ENCODE data around the gene TMEM170A. TPM values are rescaled to one million over a fixed set of nuclear protein-coding genes. Genes with fewer than 3 reads are reported as not detected.

Gene TMEM170A
- total and polyA plus RNA-seq, 2 of the 13 experiments (the other 11 are each of a cell fraction or from before 2014, with no cell fraction given): 35.7 to 39.7 TPM

DNA sequence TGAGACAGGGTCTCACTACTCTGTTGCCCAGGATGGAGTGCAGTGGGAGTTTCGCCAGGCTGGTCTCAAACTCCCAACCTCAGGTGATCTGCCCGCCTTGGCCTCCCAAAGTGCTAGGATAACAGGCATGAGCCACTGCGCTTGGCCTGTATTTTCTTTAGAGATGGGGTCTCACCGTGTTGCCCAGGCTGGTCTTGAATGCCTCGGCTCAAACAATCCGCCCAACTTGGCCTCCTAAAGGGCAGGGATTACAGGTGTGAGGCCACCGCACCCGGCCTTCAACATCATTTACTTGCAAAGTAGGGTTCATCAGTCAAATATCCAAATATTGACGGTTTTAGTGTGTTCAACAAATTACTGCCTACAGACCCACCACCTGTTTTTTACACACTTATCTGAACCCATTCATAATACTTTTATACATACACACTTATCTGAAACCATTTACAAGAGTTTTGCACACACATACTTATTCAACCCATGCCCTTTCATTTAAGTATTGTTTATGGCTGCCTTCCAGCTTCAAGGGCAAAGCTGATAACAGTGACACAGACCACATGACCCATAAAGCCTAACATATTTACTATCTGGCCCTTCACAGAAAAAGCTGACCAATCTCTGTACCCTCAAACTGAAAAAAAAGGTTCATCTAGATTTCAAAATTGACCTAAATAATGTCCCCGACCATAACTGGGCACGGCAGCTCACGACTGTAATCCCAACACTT, 11.9 kb downstream of the TMEM170A start (continued):
- TF ChIP-seq, protein P1, sequence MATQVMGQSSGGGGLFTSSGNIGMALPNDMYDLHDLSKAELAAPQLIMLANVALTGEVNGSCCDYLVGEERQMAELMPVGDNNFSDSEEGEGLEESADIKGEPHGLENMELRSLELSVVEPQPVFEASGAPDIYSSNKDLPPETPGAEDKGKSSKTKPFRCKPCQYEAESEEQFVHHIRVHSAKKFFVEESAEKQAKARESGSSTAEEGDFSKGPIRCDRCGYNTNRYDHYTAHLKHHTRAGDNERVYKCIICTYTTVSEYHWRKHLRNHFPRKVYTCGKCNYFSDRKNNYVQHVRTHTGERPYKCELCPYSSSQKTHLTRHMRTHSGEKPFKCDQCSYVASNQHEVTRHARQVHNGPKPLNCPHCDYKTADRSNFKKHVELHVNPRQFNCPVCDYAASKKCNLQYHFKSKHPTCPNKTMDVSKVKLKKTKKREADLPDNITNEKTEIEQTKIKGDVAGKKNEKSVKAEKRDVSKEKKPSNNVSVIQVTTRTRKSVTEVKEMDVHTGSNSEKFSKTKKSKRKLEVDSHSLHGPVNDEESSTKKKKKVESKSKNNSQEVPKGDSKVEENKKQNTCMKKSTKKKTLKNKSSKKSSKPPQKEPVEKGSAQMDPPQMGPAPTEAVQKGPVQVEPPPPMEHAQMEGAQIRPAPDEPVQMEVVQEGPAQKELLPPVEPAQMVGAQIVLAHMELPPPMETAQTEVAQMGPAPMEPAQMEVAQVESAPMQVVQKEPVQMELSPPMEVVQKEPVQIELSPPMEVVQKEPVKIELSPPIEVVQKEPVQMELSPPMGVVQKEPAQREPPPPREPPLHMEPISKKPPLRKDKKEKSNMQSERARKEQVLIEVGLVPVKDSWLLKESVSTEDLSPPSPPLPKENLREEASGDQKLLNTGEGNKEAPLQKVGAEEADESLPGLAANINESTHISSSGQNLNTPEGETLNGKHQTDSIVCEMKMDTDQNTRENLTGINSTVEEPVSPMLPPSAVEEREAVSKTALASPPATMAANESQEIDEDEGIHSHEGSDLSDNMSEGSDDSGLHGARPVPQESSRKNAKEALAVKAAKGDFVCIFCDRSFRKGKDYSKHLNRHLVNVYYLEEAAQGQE (IDR thresholded peaks at IDR 0.05; ENCODE audit: borderline replicate concordance in 1 of 2, low read depth in 1 of 2, low read length in 2 of 2): no peak
- TF ChIP-seq KDM5B (CRISPR knock-in tag; IDR thresholded peaks at IDR 0.05; ENCODE audit: borderline replicate concordance) (no peak), POLR2G (IDR thresholded peaks at IDR 0.05; ENCODE audit: low read depth, low read length) (no peak), BHLHE40 (IDR thresholded peaks at IDR 0.05; ENCODE audit: low read length) (no peak), NFATC3 (CRISPR knock-in tag; IDR thresholded peaks at IDR 0.05) (no peak), ZNF562 (CRISPR knock-in tag; IDR thresholded peaks at IDR 0.05; ENCODE audit: borderline replicate concordance) (no peak), XBP1 (CRISPR knock-in tag; IDR thresholded peaks at IDR 0.05) (peak; percentile 72; the same call in 1 of the 2 replicates), DMAP1 (CRISPR knock-in tag; IDR thresholded peaks at IDR 0.05) (no peak), ZNF777 (CRISPR knock-in tag; IDR thresholded peaks at IDR 0.05) (no peak), ZNF264 (CRISPR knock-in tag; IDR thresholded peaks at IDR 0.05) (0 out of 2 replicates have a peak, but pooled peaks have one; percentile 26), SMARCE1 (IDR thresholded peaks at IDR 0.05; ENCODE audit: borderline replicate concordance) (no peak), ZNF121 (CRISPR knock-in tag; IDR thresholded peaks at IDR 0.05) (peak; percentile 85), FOXJ3 (CRISPR knock-in tag; IDR thresholded peaks at IDR 0.05; ENCODE audit: borderline replicate concordance) (peak; percentile 49; the same call in 1 of the 2 replicates), RBAK (CRISPR knock-in tag; IDR thresholded peaks at IDR 0.05) (no peak), TOPORS (CRISPR knock-in tag; IDR thresholded peaks at IDR 0.05) (no peak), GATAD1 (CRISPR knock-in tag; IDR thresholded peaks at IDR 0.05) (no peak), ATRX (CRISPR knock-in tag; IDR thresholded peaks at IDR 0.05; ENCODE audit: borderline replicate concordance) (no peak)
- TF ChIP-seq, protein P2, sequence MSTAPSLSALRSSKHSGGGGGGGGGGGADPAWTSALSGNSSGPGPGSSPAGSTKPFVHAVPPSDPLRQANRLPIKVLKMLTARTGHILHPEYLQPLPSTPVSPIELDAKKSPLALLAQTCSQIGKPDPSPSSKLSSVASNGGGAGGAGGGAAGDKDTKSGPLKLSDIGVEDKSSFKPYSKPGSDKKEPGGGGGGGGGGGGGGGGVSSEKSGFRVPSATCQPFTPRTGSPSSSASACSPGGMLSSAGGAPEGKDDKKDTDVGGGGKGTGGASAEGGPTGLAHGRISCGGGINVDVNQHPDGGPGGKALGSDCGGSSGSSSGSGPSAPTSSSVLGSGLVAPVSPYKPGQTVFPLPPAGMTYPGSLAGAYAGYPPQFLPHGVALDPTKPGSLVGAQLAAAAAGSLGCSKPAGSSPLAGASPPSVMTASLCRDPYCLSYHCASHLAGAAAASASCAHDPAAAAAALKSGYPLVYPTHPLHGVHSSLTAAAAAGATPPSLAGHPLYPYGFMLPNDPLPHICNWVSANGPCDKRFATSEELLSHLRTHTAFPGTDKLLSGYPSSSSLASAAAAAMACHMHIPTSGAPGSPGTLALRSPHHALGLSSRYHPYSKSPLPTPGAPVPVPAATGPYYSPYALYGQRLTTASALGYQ (CRISPR knock-in tag; IDR thresholded peaks at IDR 0.05): 0 out of 2 replicates have a peak, but pooled peaks have one; percentile 28
- TF ChIP-seq, protein P3, sequence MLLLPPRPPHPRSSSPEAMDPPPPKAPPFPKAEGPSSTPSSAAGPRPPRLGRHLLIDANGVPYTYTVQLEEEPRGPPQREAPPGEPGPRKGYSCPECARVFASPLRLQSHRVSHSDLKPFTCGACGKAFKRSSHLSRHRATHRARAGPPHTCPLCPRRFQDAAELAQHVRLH (CRISPR knock-in tag; IDR thresholded peaks at IDR 0.05; ENCODE audit: borderline replicate concordance, low read depth): no peak
- TF ChIP-seq, protein P4, sequence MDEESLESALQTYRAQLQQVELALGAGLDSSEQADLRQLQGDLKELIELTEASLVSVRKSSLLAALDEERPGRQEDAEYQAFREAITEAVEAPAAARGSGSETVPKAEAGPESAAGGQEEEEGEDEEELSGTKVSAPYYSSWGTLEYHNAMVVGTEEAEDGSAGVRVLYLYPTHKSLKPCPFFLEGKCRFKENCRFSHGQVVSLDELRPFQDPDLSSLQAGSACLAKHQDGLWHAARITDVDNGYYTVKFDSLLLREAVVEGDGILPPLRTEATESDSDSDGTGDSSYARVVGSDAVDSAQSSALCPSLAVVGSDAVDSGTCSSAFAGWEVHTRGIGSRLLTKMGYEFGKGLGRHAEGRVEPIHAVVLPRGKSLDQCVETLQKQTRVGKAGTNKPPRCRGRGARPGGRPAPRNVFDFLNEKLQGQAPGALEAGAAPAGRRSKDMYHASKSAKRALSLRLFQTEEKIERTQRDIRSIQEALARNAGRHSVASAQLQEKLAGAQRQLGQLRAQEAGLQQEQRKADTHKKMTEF (CRISPR knock-in tag; IDR thresholded peaks at IDR 0.05): 0 out of 2 replicates have a peak, but pooled peaks have one; percentile 18
- TF ChIP-seq, protein P5, sequence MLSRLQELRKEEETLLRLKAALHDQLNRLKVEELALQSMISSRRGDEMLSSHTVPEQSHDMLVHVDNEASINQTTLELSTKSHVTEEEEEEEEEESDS (CRISPR knock-in tag; IDR thresholded peaks at IDR 0.05; ENCODE audit: borderline replicate concordance): no peak
- TF ChIP-seq, protein P6, sequence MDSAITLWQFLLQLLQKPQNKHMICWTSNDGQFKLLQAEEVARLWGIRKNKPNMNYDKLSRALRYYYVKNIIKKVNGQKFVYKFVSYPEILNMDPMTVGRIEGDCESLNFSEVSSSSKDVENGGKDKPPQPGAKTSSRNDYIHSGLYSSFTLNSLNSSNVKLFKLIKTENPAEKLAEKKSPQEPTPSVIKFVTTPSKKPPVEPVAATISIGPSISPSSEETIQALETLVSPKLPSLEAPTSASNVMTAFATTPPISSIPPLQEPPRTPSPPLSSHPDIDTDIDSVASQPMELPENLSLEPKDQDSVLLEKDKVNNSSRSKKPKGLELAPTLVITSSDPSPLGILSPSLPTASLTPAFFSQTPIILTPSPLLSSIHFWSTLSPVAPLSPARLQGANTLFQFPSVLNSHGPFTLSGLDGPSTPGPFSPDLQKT (CRISPR knock-in tag; IDR thresholded peaks at IDR 0.05; ENCODE audit: borderline replicate concordance): no peak
